MM.1S (cell line): ENCODE measurements around the gene NR6A1.

Experiments used
- EZH2 ChIP-seq: fragments of 300-600 bp; sonication (generic); optimal IDR thresholded peaks from 2 replicates; pipeline ENCODE3; 2017; ENCODE audit warnings: low read depth, mild to moderate bottlenecking, antibody characterized with exemption, low read length, mixed read lengths
- TF ChIP-seq, protein P1 (sequence below): fragments of 300-600 bp; sonication (generic); IDR thresholded peaks from 2 replicates; pipeline ENCODE4 v1.5.1; 2016; ENCODE audit warnings: antibody characterized with exemption, low read length, mixed read lengths

DNA sequence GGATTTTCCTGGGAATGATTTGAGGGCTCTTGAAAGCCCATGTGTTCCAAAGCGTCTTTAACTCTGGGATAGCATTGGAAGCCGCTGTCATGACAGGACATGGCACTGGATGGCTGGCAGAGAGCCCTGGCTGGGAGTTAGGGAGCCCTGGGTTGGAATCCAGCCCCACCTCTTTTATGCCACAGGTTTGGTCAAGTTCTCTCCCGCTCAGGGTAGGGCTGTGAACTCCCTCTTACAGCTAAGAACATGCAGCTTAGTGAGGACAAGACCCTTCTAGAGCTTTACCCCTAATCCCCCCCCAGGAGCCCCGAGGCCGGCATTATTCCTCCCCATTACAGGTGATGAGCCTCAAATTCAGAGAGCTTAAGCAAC lies 43.0 kb upstream of the NR6A1 start:
- TF ChIP-seq EZH2: no peak
- TF ChIP-seq, protein P1, sequence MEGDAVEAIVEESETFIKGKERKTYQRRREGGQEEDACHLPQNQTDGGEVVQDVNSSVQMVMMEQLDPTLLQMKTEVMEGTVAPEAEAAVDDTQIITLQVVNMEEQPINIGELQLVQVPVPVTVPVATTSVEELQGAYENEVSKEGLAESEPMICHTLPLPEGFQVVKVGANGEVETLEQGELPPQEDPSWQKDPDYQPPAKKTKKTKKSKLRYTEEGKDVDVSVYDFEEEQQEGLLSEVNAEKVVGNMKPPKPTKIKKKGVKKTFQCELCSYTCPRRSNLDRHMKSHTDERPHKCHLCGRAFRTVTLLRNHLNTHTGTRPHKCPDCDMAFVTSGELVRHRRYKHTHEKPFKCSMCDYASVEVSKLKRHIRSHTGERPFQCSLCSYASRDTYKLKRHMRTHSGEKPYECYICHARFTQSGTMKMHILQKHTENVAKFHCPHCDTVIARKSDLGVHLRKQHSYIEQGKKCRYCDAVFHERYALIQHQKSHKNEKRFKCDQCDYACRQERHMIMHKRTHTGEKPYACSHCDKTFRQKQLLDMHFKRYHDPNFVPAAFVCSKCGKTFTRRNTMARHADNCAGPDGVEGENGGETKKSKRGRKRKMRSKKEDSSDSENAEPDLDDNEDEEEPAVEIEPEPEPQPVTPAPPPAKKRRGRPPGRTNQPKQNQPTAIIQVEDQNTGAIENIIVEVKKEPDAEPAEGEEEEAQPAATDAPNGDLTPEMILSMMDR: no peak
